OCI-LY3 (cell line): ENCODE data around the gene CELF4.

Experiments used
- H2AFZ ChIP-seq: fragments of 200-600, 300-600 bp; shearing (Covaris generic); 2 replicates; pipeline ENCODE4 v1.6.0; 2014; ENCODE audit warnings: antibody characterized with exemption, low read depth, low read length
- H3K27ac ChIP-seq: fragments of 200-600, 300-600 bp; sonication (generic); 2 replicates; pipeline ENCODE4 v1.5.1; 2014; ENCODE audit warnings: mild to moderate bottlenecking, low read length, moderate library complexity, mixed read lengths
- H3K27me3 ChIP-seq: fragments of 200-600, 300-600 bp; sonication (generic); 2 replicates; pipeline ENCODE4 v1.6.1; 2014; ENCODE audit warnings: low read depth, low read length, mixed read lengths
- H3K36me3 ChIP-seq: fragments of 200-600, 300-600 bp; sonication (generic); replicated peaks from 2 replicates; pipeline ENCODE3; 2014; ENCODE audit warnings: low read depth, low read length, mixed read lengths
- H3K4me1 ChIP-seq: fragments of 300-600, 200-600 bp; sonication (generic); 2 replicates; pipeline ENCODE4 v1.6.1; 2014; ENCODE audit warnings: low read length, mixed read lengths
- H3K4me2 ChIP-seq: fragments of 200-600, 300-600 bp; sonication (generic); 2 replicates; pipeline ENCODE4 v1.6.1; 2014; ENCODE audit warnings: low read length, mixed read lengths
- H3K4me3 ChIP-seq: fragments of 300-600, 200-600 bp; sonication (generic); 2 replicates; pipeline ENCODE4 v1.5.1; 2014; ENCODE audit warnings: antibody characterized with exemption, mild to moderate bottlenecking, low read length, moderate library complexity
- H3K79me2 ChIP-seq: fragments of 300-600, 200-600 bp; shearing (Covaris generic); 2 replicates; pipeline ENCODE4 v1.6.1; 2014; ENCODE audit warnings: mild to moderate bottlenecking, low read length, mixed read lengths
- H3K9ac ChIP-seq: fragments of 300-600, 200-600 bp; shearing (Covaris generic); 2 replicates; pipeline ENCODE4 v1.6.0; 2014; ENCODE audit warnings: mild to moderate bottlenecking, low read length, moderate library complexity
- H3K9me3 ChIP-seq: fragments of 200-600, 300-600 bp; shearing (Covaris generic); 2 replicates; pipeline ENCODE4 v1.6.1; 2014; ENCODE audit warnings: low read length, mixed read lengths; ENCODE audit not compliant: insufficient read depth
- H4K20me1 ChIP-seq: fragments of 200-600, 300-600 bp; sonication (generic); 2 replicates; pipeline ENCODE4 v1.6.1; 2016; ENCODE audit warnings: low read length, mixed read lengths; ENCODE audit not compliant: insufficient read depth
- CTCF ChIP-seq: fragments of 200-600, 300-600 bp; sonication (generic); IDR thresholded peaks from 2 replicates; pipeline ENCODE4 v1.5.1; 2014; ENCODE audit warnings: antibody characterized with exemption, low read length, low read depth
- EZH2phosphoT487 ChIP-seq: fragments of 200-600 bp; shearing (Covaris generic); IDR thresholded peaks from 2 replicates; pipeline ENCODE4 v1.6.1; 2018; ENCODE audit warnings: antibody characterized with exemption, mixed run types, low read depth

CELF4 gene

GRCh38 chr18:37348729-37349128, 216.9 kb downstream of the CELF4 start:
- no peak overlapping the region for H3K4me2 ChIP-seq
- H3K27me3 ChIP-seq = peaks cover 31% of the 10 kb centered on the region
- no peak for TF ChIP-seq EZH2phosphoT487
- TF ChIP-seq CTCF = no peak
- no peaks in the 10 kb centered on the region for H3K9me3 ChIP-seq
- no peak overlapping the region for H3K4me3 ChIP-seq
- H4K20me1 ChIP-seq = no peaks in the 10 kb centered on the region
- H3K36me3 ChIP-seq = no peaks in the 10 kb centered on the region
- no peak overlapping the region for H3K27ac ChIP-seq
- H2AFZ ChIP-seq = no peak overlapping the region
- no peaks in the 10 kb centered on the region for H3K79me2 ChIP-seq
- H3K4me1 ChIP-seq = no peaks in the 10 kb centered on the region
- H3K9ac ChIP-seq = no peak overlapping the region

GRCh38 chr18:37346048-37346447, 219.6 kb downstream of the CELF4 start:
- H4K20me1 ChIP-seq = no peaks in the 10 kb centered on the region
- no peak overlapping the region for H3K9ac ChIP-seq
- no peak overlapping the region for H3K4me3 ChIP-seq
- H3K4me1 ChIP-seq = no peaks in the 10 kb centered on the region
- no peak overlapping the region for H3K4me2 ChIP-seq
- H3K27me3 ChIP-seq = peaks cover 29% of the 10 kb centered on the region
- H3K79me2 ChIP-seq = no peaks in the 10 kb centered on the region
- no peaks in the 10 kb centered on the region for H3K36me3 ChIP-seq
- no peak overlapping the region for H3K27ac ChIP-seq
- no peak overlapping the region for H2AFZ ChIP-seq
- no peaks in the 10 kb centered on the region for H3K9me3 ChIP-seq
- TF ChIP-seq EZH2phosphoT487 (no peak), CTCF (no peak)

- H3K27me3 ChIP-seq = peaks cover 26% of the 10 kb centered on the region
- H3K9ac ChIP-seq = no peak overlapping the region
- no peak overlapping the region for H3K27ac ChIP-seq
- no peak overlapping the region for H2AFZ ChIP-seq
- no peak overlapping the region for H3K4me3 ChIP-seq
- TF ChIP-seq CTCF = no peak
- no peak for TF ChIP-seq EZH2phosphoT487
- no peaks in the 10 kb centered on the region for H4K20me1 ChIP-seq
- H3K9me3 ChIP-seq = no peaks in the 10 kb centered on the region
- H3K36me3 ChIP-seq = no peaks in the 10 kb centered on the region
- H3K4me2 ChIP-seq = peak overlapping the region; percentile 16; the same call in 1 of the 2 replicates
- H3K4me1 ChIP-seq = no peaks in the 10 kb centered on the region
- H3K79me2 ChIP-seq = no peaks in the 10 kb centered on the region
Measured at GRCh38 chr18:37343542-37343851, 222.1 kb downstream of the CELF4 start.

- Histone ChIP-seq H3K27ac (no peak overlapping the region), H3K4me3 (no peak overlapping the region)
- TF ChIP-seq CTCF = no peak
- no peak for TF ChIP-seq EZH2phosphoT487
Measured at GRCh38 chr18:37341473-37342086, 224.0 kb downstream of the CELF4 start.

More at GRCh38 chr18:37341473-37342086, 224.0 kb downstream of the CELF4 start:
- Histone ChIP-seq H3K27me3 (peaks cover 26% of the 10 kb centered on the region), H3K9ac (no peak overlapping the region), H3K36me3 (no peaks in the 10 kb centered on the region), H3K9me3 (no peaks in the 10 kb centered on the region), H4K20me1 (no peaks in the 10 kb centered on the region), H2AFZ (no peak overlapping the region), H3K79me2 (no peaks in the 10 kb centered on the region), H3K4me2 (no peak overlapping the region), H3K4me1 (no peaks in the 10 kb centered on the region)
